GM13977 (cell line): ENCODE data around the gene PMS1.

ENCODE experiments used
- DNase-seq: peaks from one replicate; pipeline ENCODE4 v3.0.0; 2012; ENCODE audit warnings: low spot score
- in situ Hi-C: fragments of 300-500 bp; cut with MboI; formaldehyde crosslinking; loops from one replicate; pipeline ENCODE4 v1.12.0; 2022; ENCODE audit warnings: low sequenced_read_pairs, low pct_unique_long_range_greater_than_20kb, mixed read lengths, inconsistent platforms; ENCODE audit not compliant: unreplicated experiment
- TF ChIP-seq, protein P1 (sequence below): IDR thresholded peaks from 2 replicates; pipeline ENCODE4 v1.5.1; 2012; ENCODE audit warnings: mild to moderate bottlenecking, control low read depth; ENCODE audit not compliant: insufficient read depth; ENCODE audit errors: extremely low read depth, missing control alignments

The PMS1 gene

DNA sequence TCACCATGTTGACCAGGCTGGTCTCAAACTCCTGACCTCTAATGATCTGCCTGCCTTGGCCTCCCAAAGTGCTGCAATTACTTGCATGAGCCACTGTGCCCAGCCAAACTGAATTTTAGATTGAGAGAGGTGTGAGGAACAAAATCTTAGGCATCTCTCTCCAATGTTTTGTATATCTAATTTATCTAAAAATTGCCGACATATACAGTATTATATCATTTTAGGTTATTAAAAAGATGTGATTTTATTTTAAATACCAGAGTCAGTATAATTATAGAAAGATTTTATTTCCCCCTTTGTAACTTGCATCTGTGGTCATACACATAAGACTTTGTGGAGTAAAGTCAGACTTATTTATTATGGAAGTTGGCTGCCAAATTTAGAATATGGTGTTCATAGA lies 10.1 kb downstream of the PMS1 start:
- in situ Hi-C loops = loop anchor here (10.0 kb wide), 1 partner anchor 270 kb away; the partner anchor contains the start of gene MSTN
- TF ChIP-seq, protein P1, sequence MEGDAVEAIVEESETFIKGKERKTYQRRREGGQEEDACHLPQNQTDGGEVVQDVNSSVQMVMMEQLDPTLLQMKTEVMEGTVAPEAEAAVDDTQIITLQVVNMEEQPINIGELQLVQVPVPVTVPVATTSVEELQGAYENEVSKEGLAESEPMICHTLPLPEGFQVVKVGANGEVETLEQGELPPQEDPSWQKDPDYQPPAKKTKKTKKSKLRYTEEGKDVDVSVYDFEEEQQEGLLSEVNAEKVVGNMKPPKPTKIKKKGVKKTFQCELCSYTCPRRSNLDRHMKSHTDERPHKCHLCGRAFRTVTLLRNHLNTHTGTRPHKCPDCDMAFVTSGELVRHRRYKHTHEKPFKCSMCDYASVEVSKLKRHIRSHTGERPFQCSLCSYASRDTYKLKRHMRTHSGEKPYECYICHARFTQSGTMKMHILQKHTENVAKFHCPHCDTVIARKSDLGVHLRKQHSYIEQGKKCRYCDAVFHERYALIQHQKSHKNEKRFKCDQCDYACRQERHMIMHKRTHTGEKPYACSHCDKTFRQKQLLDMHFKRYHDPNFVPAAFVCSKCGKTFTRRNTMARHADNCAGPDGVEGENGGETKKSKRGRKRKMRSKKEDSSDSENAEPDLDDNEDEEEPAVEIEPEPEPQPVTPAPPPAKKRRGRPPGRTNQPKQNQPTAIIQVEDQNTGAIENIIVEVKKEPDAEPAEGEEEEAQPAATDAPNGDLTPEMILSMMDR = no peak
- no peak for DNase-seq

DNA sequence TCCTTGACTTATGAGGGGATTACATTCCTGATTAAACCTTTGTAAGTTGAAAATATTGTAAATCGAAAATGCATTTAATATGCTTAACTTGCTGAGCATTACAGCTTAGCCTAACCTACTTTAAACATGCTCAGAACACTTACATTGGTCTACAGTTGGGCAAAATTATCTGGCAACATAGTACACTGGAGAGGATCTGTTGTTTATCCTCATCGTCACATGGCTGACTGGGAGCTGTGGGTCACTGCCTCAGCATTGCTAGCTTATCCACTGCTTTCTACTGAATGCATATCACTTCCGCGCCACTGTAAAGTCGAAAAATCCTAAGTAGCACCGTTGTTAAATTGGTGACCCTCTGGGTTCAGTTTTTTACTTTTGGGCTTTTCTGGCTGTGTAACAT lies 13.7 kb downstream of the PMS1 start:
- no peak for DNase-seq
- TF ChIP-seq, protein P1 = peak; percentile 1
- in situ Hi-C loops = loop anchor here (10.0 kb wide), 1 partner anchor 267 kb away; the partner anchor contains the start of gene MSTN

DNA sequence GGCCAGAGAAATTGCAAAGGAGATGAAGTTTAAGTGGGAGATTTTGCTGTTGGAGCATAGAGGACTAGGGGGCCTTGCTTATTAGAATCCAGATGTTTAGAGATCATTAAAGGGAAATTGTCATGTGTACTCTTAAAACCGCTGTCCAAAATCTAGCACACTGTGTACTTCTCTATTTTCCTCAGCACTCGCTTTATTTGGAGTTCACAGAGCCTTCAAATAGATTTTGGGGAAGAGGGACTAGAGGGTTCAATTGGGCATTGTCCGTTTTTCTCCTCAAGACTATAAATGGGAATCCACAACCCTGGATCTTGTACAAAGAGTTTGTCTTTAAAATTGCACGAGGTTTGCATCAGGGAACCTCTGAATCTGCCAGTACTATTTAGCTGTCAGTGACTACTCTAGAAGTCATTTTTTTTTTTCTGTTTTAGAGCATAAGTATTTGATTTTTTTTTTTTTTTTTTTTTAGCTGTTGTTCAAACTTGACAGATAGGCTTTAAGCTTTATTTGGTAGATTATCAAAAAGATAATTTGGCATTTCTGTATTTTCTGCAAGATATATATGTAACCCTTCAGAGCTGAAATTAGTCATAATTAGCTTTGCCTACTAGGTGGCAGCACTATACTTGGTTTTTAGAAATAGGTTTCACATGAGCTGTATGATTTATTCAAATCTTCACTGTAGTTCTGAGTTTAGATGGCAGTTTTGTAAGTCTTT lies 14.2 kb downstream of the PMS1 start:
- TF ChIP-seq, protein P1 = peak; percentile 54
- DNase-seq = peak; percentile 28
- in situ Hi-C loops = loop anchor here (10.0 kb wide), 1 partner anchor 266 kb away; the partner anchor contains the start of gene MSTN

DNA sequence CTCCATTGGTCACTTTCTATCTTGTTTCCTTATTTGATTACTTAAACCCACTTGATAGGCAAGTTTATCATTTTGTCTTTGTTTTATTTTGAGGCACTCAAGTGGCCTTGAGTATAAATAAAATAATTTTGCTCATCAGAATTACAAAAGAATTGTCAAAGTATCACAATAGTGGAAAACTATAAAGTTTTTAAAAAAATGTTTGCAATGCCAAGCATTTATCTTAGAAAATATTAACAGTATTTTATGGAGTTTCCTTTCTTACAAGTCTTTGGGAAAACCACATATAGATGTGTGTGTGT lies 14.7 kb downstream of the PMS1 start:
- TF ChIP-seq, protein P1 = no peak
- no peak for DNase-seq
- in situ Hi-C loops = loop anchor here (10.0 kb wide), 1 partner anchor 266 kb away; the partner anchor contains the start of gene MSTN

DNA sequence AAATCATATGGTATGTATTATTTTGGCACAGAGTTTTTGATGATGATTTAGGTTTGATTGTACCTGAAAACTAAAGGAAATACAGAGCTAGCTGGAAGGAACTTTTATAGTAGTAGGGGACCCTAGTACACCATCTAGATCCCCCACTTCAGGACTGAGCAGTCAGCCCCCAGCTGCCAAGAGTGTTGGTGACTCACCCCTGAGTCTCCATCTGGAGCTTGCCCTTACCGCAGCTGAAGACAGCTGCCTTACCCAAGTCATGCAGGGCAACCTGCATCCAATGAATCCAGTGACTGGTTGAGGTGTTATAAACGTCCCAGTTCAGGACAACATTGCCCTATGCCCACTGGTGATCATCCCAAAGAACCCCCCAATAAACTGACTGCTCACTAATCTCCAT lies 15.3 kb downstream of the PMS1 start:
- TF ChIP-seq, protein P1 = no peak
- no peak for DNase-seq
- in situ Hi-C loops = loop anchor here (10.0 kb wide), 1 partner anchor 265 kb away; the partner anchor contains the start of gene MSTN

DNA sequence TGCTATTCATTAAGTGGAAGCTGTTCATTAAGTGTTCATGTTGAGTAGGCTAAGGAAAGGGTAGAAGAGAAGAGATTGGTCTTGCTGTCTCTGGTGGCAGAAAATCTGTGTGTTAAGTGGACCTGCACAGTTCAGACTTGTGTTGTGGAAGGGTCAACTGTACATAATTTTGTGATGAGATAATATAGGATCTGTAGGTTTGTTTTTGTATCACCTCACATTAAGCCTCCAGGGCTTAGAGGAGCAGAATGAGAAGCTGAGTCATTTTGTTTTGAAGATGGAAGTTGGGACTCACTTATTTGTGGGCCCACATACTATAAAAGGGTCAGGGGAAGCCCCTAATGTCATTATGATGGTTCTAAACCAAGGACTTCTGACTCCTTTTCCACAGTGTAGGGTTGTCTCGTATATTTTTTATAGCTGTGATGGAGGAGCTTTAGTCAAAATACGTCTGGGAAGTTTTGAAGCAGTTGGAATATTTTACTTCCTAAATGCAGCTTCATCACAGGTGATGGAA lies 18.2 kb downstream of the PMS1 start:
- TF ChIP-seq, protein P1 = no peak
- in situ Hi-C loops = no loop called here
- no peak for DNase-seq
